HEK293T (cell line): ENCODE data around the gene GPC2.

ENCODE experiments used
- ARNT ChIP-seq: fragments of 450-650 bp; IDR thresholded peaks from 2 replicates; pipeline ENCODE4 v1.6.1; 2017; ENCODE audit warnings: mild to moderate bottlenecking
- BHLHE40 ChIP-seq: fragments of 450-650 bp; IDR thresholded peaks from 2 replicates; pipeline ENCODE4 v1.6.1; 2016; ENCODE audit warnings: mild to moderate bottlenecking, moderate library complexity, borderline replicate concordance
- CTBP1 ChIP-seq: fragments of 450-650 bp; IDR thresholded peaks from 2 replicates; pipeline ENCODE4 v1.6.1; 2016; ENCODE audit warnings: borderline replicate concordance
- ELF4 ChIP-seq: fragments of 450-650 bp; IDR thresholded peaks from 2 replicates; pipeline ENCODE4 v1.6.1; 2017; ENCODE audit warnings: antibody characterized with exemption
- FOXK2 ChIP-seq: fragments of 450-650 bp; IDR thresholded peaks from 2 replicates; pipeline ENCODE4 v1.6.1; 2016; ENCODE audit warnings: mild to moderate bottlenecking
- FOXM1 ChIP-seq: fragments of 450-650 bp; IDR thresholded peaks from 2 replicates; pipeline ENCODE4 v1.6.1; 2017; ENCODE audit warnings: mild to moderate bottlenecking, borderline replicate concordance
- HDGF ChIP-seq: fragments of 450-650 bp; IDR thresholded peaks from 2 replicates; pipeline ENCODE4 v1.6.1; 2017; ENCODE audit warnings: antibody characterized with exemption, borderline replicate concordance
- L3MBTL2 ChIP-seq: fragments of 450-650 bp; conservative IDR thresholded peaks from 2 replicates; pipeline ENCODE4 v1.6.1; 2016; ENCODE audit warnings: mild to moderate bottlenecking
- NFRKB ChIP-seq: fragments of 450-650 bp; IDR thresholded peaks from 2 replicates; pipeline ENCODE4 v1.6.1; 2016; ENCODE audit warnings: mild to moderate bottlenecking, moderate library complexity
- PKNOX1 ChIP-seq: fragments of 450-650 bp; IDR thresholded peaks from 2 replicates; pipeline ENCODE4 v1.6.1; 2016
- SP1 ChIP-seq: fragments of 450-650 bp; IDR thresholded peaks from 2 replicates; pipeline ENCODE4 v1.6.1; 2017
- SUZ12 ChIP-seq: fragments of 450-650 bp; IDR thresholded peaks from 2 replicates; pipeline ENCODE4 v1.6.1; 2016; ENCODE audit warnings: mild to moderate bottlenecking
- TARDBP ChIP-seq: fragments of 450-650 bp; IDR thresholded peaks from 2 replicates; pipeline ENCODE4 v1.6.1; 2016
- ZNF384 ChIP-seq: fragments of 450-650 bp; IDR thresholded peaks from 2 replicates; pipeline ENCODE4 v1.6.1; 2016

GRCh38 chr7:100122568-100122967 lies 54.6 kb downstream of the GPC2 start:
- TF ChIP-seq SP1 (no peak), FOXM1 (no peak), FOXK2 (no peak), TARDBP (no peak), ELF4 (no peak), L3MBTL2 (no peak), PKNOX1 (no peak), BHLHE40 (no peak), CTBP1 (no peak), NFRKB (no peak), SUZ12 (no peak), ARNT (no peak), HDGF (no peak), ZNF384 (no peak)
